ENCODE measurements around the gene FMNL3. TPM values are rescaled to one million over a fixed set of nuclear protein-coding genes. Genes with fewer than 3 reads are reported as not detected.

FMNL3 gene
- total and polyA plus RNA-seq, 2 of the 13 experiments (the other 11 are each of a cell fraction or from before 2014, with no cell fraction given): 0.44 to 1.1 TPM

- ChIA-PET POLR2A (no interaction called here), CTCF (ENCODE audit: low intra/inter-chr PET ratio, low total read pairs) (interaction anchor here (1.3 to 2.1 kb wide), 3 partner anchors 20 to 70 kb away, joined by 3 to 31 read pairs (median 5); no protein-coding TSS in a partner anchor)
- no peaks in the 10 kb centered on the region for H3K9me3 ChIP-seq (ENCODE audit: low read length)
- WGBS (ENCODE audit: low lambda C conversion rate): 69% methylated on average over 11 of the region's 11 CpGs
- H3K4me1 ChIP-seq (ENCODE audit: insufficient read depth, low read length): peaks cover 14% of the 10 kb centered on the region; the same call in 1 of the 2 replicates
- H3K4me3 ChIP-seq (replicated peaks in 1 of 3; ENCODE audit: insufficient read depth in 1 of 3, low read depth in 2 of 3, low read length in 3 of 3): no peak overlapping the region
- H3K4me2 ChIP-seq (ENCODE audit: low read depth, low read length): no peak overlapping the region
- no peak overlapping the region for H3K9ac ChIP-seq (ENCODE audit: insufficient read depth, low read depth, low read length)
- no peaks in the 10 kb centered on the region for H4K20me1 ChIP-seq (ENCODE audit: insufficient read depth, low read length)
- H3K79me2 ChIP-seq (ENCODE audit: insufficient read depth, low read length): no peaks in the 10 kb centered on the region
- ATAC-seq (no peak), FAIRE-seq (no peak), DNase-seq (ENCODE audit: low spot score) (no peak)
- in situ Hi-C loops (cut with HindIII; ENCODE audit: extremely low pct_ligation_motif_present, low pct_unique_long_range_greater_than_20kb): loop anchor here (5.0 kb wide), 1 partner anchor 65 kb away; no protein-coding TSS in a partner anchor
- intact Hi-C loops (cut with micrococcal nuclease; ENCODE audit: unreplicated experiment): loop anchor here (1.0 kb wide), 1 partner anchor 63 kb away; no protein-coding TSS in a partner anchor
- no TSS peak for BruUV-seq (replicated peaks)
- no peak overlapping the region for H2AFZ ChIP-seq (ENCODE audit: low read length)
- H3K36me3 ChIP-seq (replicated peaks in 1 of 2; ENCODE audit: control insufficient read depth in 1 of 2, insufficient read depth in 2 of 2, low read length in 2 of 2): no peaks in the 10 kb centered on the region
- H3K27ac ChIP-seq (ENCODE audit: extremely low read length, insufficient read depth, low read length): no peak overlapping the region
- peaks cover 0 to 14% of the 10 kb centered on the region in 2 experiments; a peak in 1 of 5 replicates for H3K27me3 ChIP-seq (ENCODE audit: control insufficient read depth in 1 of 2, insufficient read depth in 2 of 2, low read length in 2 of 2)
- no peak for TF ChIP-seq ETS1 (CRISPR knock-in tag; IDR thresholded peaks at IDR 0.05)
- peak; percentile 0 for TF ChIP-seq ZNF781 (CRISPR knock-in tag; IDR thresholded peaks at IDR 0.05; ENCODE audit: borderline replicate concordance, not compliant biosample characterization)
- TF ChIP-seq ATF7-NPFF (CRISPR knock-in tag; IDR thresholded peaks at IDR 0.05; ENCODE audit: low read depth): no peak
- TF ChIP-seq, protein P1, sequence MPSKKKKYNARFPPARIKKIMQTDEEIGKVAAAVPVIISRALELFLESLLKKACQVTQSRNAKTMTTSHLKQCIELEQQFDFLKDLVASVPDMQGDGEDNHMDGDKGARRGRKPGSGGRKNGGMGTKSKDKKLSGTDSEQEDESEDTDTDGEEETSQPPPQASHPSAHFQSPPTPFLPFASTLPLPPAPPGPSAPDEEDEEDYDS (CRISPR knock-in tag; IDR thresholded peaks at IDR 0.05): no peak
- no peak for TF ChIP-seq NFATC3 (CRISPR knock-in tag; IDR thresholded peaks at IDR 0.05)
- TF ChIP-seq ZNF550 (CRISPR knock-in tag; IDR thresholded peaks at IDR 0.05; ENCODE audit: borderline replicate concordance): no peak
- TF ChIP-seq YEATS2 (CRISPR knock-in tag; IDR thresholded peaks at IDR 0.05; ENCODE audit: borderline replicate concordance): 0 out of 2 replicates have a peak, but pooled peaks have one; percentile 2
- TF ChIP-seq TAF15 (IDR thresholded peaks at IDR 0.05; ENCODE audit: low read depth, low read length, poor library complexity, severe bottlenecking): no peak
- TF ChIP-seq HNF4A (CRISPR knock-in tag; IDR thresholded peaks at IDR 0.05): no peak
- TF ChIP-seq, protein P2, sequence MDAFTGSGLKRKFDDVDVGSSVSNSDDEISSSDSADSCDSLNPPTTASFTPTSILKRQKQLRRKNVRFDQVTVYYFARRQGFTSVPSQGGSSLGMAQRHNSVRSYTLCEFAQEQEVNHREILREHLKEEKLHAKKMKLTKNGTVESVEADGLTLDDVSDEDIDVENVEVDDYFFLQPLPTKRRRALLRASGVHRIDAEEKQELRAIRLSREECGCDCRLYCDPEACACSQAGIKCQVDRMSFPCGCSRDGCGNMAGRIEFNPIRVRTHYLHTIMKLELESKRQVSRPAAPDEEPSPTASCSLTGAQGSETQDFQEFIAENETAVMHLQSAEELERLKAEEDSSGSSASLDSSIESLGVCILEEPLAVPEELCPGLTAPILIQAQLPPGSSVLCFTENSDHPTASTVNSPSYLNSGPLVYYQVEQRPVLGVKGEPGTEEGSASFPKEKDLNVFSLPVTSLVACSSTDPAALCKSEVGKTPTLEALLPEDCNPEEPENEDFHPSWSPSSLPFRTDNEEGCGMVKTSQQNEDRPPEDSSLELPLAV (CRISPR knock-in tag; conservative IDR thresholded peaks at IDR 0.05; ENCODE audit: low read depth): no peak
- TF ChIP-seq, protein P3, sequence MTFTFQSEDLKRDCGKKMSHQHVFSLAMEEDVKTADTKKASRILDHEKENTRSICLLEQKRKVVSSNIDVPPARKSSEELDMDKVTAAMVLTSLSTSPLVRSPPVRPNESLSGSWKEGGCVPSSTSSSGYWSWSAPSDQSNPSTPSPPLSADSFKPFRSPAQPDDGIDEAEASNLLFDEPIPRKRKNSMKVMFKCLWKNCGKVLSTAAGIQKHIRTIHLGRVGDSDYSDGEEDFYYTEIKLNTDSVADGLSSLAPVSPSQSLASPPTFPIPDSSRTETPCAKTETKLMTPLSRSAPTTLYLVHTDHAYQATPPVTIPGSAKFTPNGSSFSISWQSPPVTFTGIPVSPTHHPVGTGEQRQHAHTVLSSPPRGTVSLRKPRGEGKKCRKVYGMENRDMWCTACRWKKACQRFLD (CRISPR knock-in tag; IDR thresholded peaks at IDR 0.05; ENCODE audit: borderline replicate concordance): no peak
- TF ChIP-seq NCOR1 (IDR thresholded peaks at IDR 0.05; ENCODE audit: borderline replicate concordance, low read length): no peak
- no peak for TF ChIP-seq RXRA (CRISPR knock-in tag; IDR thresholded peaks at IDR 0.05)
- no peak for TF ChIP-seq ZNF557 (CRISPR knock-in tag; IDR thresholded peaks at IDR 0.05)
- 0 out of 2 replicates have a peak, but pooled peaks have one; percentile 6 for TF ChIP-seq ETV6 (CRISPR knock-in tag; conservative IDR thresholded peaks at IDR 0.05)
- TF ChIP-seq, protein P4, sequence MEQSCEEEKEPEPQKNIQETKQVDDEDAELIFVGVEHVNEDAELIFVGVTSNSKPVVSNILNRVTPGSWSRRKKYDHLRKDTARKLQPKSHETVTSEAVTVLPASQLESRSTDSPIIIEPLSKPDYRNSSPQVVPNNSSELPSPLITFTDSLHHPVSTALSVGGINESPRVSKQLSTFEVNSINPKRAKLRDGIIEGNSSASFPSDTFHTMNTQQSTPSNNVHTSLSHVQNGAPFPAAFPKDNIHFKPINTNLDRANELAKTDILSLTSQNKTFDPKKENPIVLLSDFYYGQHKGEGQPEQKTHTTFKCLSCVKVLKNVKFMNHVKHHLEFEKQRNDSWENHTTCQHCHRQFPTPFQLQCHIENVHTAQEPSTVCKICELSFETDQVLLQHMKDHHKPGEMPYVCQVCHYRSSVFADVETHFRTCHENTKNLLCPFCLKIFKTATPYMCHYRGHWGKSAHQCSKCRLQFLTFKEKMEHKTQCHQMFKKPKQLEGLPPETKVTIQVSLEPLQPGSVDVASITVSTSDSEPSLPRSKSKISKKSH (CRISPR knock-in tag; IDR thresholded peaks at IDR 0.05; ENCODE audit: borderline replicate concordance): no peak
- TF ChIP-seq ATM (IDR thresholded peaks at IDR 0.05; ENCODE audit: borderline replicate concordance): no peak
These were observed 575 bp upstream of the FMNL3 start for GRCh38 chr12:49707812-49708147.
